GM18526 (cell line): ENCODE results near the gene NEK1.

ENCODE experiments used
- POLR2A ChIP-seq: IDR thresholded peaks from 3 replicates; pipeline ENCODE4 v1.6.1; 2011; ENCODE audit not compliant: insufficient read length; ENCODE audit errors: extremely low read depth

Gene NEK1

DNA sequence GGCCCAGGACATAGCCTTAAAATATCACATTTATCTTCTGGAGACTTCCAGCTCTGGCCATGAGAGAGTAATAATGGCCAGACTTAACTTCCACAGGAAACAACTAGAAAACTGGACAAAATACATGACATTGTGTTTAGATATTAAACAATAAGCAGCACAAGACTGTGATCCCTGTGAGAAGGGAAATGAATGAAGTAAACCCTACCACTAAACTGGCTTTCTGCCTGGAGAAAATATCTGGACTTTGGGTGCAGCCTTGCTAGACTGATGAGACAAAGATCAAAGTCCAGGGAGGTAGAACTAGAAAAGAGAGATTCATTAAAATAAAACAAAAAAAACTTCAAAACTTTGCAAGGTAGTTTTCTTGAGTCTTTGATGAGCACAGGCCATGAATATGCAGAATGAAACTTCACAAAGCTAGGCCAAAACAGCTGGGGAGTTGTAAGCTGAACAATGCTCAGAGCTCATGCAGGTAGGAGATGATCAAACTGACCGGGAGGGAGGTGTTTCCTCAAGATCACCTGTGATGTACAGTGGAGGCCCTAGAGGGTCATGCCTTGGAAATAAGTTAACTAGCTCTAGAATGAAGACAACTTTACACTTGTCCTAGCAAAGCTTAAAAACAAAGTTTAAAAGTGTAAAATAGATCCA lies 194.6 kb downstream of the NEK1 start:
- TF ChIP-seq POLR2A: no peak

DNA sequence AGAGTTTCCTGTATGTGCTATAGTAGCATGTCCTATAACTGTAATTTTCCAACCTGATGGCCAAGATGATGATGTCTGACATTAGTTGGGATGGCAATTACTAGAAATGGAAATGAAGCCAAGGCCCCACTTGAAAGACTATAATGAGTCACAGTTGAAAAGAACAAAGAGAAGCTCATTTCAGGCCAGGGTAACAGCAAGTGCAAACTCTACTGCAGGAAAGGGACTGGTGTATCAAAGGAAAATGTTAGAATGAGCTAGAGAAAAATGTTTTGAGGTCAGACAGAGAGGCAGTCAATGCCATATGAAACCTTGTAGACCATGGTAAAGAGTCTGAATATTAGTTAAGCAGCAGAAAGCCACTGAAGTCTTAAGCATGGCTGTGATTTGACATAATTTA lies 195.4 kb downstream of the NEK1 start:
- no peak for TF ChIP-seq POLR2A

DNA sequence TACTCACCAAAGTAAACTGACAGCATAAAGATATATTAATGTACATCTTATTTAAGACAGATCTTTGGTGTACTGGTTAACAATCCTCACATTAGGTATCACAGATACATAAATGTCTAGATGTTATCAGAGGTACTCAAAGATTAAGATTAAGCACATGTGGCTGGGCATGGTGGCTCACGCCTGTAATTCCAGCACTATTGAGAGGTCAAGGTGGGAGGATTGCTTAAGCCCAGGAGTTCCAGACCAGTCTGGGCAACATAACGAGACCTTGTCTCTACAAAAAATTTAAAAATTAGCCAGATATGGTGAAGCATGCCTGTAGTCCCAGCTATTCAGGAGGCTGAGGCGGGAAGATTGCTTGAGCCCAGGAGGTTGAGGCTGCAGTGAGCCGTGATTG lies 195.9 kb downstream of the NEK1 start:
- no peak for TF ChIP-seq POLR2A

DNA sequence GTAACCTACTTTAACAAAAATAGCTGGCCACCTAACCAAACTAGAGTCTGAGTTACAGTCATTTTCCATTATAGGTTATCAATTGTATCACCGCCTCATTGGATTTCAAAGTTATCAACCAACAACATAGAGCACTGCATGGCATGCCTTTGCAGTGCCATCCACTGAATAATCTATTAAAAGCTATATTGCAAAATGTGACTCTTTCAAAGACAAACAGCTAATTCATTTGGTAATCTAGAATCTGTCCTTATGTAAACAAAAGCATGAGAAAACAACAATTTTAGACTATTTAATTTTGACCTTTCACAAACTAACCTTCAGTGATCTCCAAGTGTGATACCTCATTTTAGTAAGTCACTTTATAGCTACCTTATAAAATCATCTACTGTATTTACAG lies 197.5 kb downstream of the NEK1 start:
- no peak for TF ChIP-seq POLR2A

DNA sequence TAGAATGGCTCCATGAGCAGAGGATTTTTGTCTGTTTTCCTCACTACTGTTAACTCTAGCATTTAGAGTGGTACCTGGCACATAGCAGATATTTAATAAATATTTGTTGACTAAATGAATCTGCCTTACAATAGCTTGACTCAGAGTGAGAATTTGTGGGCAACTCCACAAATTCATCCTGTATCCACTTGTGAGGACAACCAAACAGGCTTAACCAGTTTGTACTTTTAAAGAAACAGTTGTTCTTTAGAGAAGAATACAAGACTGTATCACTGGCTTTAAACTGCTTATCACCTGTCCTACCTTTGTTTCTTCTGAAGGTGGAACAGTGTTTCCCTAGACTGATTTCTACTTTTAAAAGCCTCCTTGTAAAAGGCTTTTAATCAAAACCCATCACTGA lies 200.3 kb downstream of the NEK1 start:
- no peak for TF ChIP-seq POLR2A

DNA sequence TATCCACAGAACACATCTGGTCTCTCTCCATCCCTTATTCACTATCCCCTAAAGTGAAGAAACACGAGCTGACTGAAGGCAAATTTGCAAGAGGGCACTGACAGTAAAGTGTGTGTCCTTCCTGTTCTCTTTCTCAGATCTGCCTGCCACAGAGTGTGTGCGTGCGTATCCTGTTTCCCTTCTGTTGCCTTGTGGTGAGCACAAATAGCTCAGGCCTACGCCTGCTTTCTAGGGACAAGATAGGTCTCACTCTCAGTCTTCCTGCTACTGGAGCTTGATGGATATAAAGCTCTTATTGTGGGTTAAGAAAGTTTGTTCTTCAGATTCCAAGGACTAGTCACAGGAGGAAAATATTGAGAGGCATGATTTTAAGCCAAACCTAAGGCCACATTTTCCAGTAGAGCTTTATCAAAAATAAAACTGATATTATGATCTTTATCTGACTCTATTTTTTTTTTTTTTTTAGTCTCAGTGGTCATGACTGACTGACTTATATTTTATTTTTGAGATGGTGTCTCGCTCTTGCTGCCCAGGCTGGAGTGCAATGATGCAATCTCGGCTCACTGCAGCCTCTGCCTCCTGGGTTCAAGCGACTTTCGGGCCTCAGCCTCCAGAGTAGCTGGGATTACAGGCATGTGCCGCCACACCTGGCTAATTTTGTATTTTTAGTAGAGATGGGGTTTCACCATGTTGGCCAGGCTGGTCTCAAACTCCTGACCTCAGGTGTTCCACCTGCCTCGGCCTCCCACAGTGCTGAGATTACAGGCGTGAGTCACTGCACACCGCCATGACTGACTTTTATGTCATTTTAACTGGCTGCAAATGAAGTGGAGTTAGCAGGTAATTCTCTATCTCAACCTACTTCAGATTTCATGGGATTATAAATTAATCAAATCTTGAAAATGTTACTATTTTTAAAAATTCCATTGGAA lies 201.3 kb downstream of the NEK1 start:
- no peak for TF ChIP-seq POLR2A

DNA sequence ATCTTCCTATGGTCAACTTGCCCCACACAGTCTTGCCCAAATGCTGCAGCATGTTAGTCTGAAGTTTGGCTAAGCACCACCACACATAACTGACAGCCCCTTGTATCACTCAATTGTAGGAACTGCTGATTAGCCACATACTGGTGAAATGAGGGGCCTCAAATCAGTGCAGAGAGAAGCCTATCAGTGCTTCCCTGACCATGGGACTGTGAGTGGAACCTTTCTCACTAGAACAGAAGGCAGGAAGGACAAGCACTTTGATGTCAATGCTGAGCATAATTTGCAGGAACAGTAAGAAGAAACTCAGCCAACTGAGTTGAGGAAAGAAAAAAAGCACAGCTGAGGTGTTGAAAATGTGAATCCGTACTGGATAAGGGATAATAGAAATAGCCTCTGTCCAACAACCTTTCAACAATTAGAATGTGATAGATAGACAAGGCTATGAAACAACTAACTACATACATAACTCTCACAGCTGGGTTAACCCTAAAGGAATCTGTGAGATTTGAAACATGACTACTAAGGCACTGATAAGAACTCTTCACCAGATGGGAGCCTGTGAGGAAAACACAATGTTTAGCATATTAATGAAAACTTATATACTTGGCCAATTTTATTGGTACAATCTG lies 205.1 kb downstream of the NEK1 start:
- no peak for TF ChIP-seq POLR2A

DNA sequence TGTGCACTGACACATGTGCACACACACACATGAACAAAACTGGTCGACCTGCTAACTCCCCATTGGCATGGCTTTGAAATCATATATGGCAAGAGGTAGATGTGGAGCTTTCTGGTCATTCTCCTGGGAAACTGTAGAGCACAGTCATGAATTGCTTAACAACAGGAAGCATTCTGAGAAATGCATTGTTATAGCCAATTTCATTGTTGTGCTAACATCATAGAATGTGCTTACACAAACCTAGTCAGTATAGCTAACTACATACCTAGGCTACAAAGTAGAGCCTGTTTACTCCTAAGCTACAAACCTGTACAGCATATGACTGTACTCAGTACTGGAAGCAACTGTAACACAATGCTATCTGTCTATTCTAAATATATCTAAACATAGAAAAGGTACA lies 207.4 kb downstream of the NEK1 start:
- no peak for TF ChIP-seq POLR2A

DNA sequence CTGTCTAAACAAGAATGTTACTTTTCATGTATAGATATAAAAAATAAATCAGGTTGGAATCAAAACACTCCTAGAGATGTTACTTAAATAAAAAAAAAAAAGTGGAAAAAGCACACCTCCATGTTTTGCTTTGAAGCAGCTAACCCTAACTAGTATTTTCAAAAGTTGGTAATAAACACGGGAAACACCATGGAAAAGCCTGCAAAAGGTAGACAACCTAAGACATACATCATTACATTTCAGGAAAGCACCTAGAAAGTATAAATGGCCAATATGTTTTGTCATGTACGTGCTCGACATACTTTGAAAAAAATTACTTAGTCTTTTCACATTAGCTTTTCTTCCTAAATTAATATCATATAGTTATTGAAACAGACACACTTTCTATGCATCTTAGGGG lies 211.6 kb downstream of the NEK1 start:
- no peak for TF ChIP-seq POLR2A

DNA sequence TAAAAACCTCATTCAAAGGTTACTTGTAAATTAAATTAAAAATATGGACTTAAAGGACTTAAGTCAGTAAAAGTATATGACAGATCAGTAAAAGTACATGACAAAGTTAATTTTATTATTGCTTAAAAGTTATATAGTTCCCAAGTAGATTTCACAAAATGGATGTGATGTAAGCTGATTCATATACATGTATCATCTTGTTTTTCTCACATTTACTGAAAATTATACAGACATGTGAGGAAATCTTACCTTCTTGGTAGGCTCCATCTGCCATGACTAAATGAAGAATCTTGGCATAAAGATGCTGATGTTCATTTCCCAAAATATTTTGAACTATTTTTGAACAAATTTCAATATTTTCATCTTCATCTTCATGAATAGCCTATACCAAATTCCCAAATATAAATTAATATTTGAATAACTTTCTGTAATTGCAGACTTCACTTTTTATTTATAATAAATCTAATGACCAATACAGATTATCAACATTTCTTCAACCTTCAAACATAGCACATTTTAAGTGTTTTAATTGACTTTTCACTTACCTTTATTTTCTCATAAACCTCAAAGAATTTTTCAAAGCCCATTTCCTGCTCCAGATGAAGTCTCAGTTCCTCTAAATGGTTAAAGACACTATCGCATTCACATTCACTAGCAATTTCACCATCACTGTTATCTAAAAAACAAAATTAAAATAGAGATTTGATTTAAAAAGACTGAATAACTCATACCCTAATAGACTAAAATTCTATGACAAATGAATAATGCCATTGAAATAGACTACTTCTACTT lies 212.2 kb downstream of the NEK1 start:
- no peak for TF ChIP-seq POLR2A

DNA sequence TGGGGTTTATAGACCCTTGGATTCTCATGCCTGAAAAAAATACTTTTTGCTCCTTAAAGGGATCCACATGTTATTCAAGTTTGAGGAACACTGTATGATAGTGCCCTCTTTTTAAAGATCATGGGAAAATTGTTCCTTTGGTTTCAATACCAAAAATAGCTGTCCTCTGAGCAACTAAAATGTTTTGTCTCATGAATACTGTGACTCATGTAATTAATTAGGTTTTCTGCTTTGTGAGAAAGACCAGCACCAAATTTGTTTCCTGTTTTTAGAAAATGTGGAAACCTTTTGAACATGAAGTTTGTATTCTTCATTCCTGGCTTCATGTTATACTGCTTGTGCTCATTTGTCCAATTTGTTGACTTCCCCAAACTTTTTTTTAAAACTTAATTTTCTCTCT lies 214.1 kb downstream of the NEK1 start:
- no peak for TF ChIP-seq POLR2A

DNA sequence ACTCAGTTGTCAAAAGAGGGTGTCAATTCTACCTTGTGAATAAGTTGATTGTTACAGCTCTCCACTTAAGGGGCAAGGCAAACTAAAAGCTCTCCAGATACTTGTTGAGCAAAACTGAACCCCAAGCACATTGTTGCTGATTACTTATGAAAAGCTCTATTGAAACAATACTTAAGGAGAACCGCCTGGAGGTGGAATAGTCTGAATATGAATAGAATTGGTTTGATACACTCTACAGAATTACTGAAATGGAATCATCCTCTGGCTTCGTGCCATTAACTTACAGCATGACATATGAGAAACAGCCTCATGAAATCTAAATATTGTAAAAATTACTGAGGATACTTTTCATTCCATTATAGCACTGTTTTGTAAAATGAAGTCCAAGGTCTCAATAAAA lies 214.6 kb downstream of the NEK1 start:
- TF ChIP-seq POLR2A: no peak

DNA sequence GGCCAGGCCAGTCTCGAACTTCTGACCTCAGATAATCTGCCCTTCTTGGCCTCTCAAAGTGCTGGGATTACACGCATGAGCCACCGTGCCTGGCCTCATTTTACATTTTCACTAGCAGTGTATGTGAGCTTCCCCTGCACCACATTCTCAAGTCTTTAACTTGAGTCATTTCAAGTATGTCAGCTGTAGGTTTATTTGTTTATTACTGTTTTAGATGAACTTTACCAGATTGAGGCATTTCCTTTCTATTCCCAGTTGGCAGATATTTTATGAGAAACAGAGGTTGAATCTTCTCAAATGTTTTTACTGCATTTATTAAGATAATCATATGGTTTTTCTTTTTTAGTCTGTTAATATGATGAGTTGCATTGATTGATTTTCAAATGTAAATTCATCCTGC lies 227.0 kb downstream of the NEK1 start:
- TF ChIP-seq POLR2A: no peak

DNA sequence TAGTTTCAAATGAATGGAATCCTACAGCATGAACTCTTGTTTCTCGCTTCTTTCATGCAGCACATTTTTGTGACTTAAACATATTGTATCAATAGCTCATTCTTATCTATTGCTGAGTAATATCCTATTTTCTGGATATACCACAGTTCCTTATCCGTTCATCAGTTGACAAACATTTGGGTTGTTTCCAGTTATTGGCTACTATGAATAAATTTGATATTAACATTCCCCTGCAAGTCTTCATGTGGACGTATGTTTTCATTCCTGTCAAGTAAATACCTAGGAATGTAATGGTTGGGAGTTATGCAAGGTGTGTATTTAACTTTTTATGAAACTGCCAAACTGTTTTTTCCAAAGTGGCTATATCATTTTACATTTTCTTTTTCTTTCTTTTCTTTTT lies 227.6 kb downstream of the NEK1 start:
- TF ChIP-seq POLR2A: no peak

DNA sequence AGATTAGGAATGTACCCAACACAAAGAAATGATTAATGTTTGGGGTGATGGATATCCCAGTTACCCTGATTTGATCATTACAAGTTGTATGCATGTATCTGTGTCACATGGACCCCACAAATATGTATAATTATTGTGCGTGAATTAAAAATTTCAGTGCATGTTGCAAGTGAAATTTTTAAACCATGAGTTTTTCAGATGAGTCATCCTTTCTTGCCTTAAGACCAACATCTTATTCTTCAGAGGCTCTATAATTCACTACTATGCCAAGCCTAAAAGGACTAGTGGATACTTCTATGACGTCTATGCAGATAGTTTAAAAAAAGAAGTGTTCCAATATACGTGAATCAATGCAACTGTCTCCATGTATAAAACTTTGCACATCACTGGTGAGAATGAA lies 228.7 kb downstream of the NEK1 start:
- TF ChIP-seq POLR2A: no peak
